CD8-positive, alpha-beta memory T cell (primary cell): ENCODE measurements around the gene ACBD6. TPM values are rescaled to one million over a fixed set of nuclear protein-coding genes. Genes with fewer than 3 reads are reported as not detected.

Experiments
- CTCF ChIA-PET: fragments of 350-600 bp; sonication (Branson Sonifier 250); formaldehyde crosslinking; loops from one replicate; lab custom pipeline; 2021; ENCODE audit warnings: antibody characterized with exemption; lab: Charles Lee
- POLR2A ChIA-PET: fragments of 350-600 bp; sonication (Branson Sonifier 250); formaldehyde crosslinking; loops from one replicate; lab custom pipeline; 2021; ENCODE audit warnings: antibody characterized with exemption; lab: Charles Lee
- DNase-seq, 5 donors: peaks; one replicate each; pipeline versions ENCODE4 v3.0.0 to v3.0.0-alpha.2; 2020 to 2022; ENCODE audit warnings: mixed read lengths in 1 of 5
- H3K27ac ChIP-seq: one replicate; pipeline ENCODE4 v1.7.0; 2013; ENCODE audit warnings: low read depth, mild to moderate bottlenecking, low read length, moderate library complexity
- H3K27me3 ChIP-seq: 2 replicates; pipeline ENCODE4 v1.7.0; 2013; ENCODE audit warnings: low read length, mild to moderate bottlenecking; ENCODE audit not compliant: insufficient read depth, poor library complexity, severe bottlenecking
- H3K36me3 ChIP-seq: 2 replicates; pipeline ENCODE4 v1.7.0; 2013; ENCODE audit warnings: mild to moderate bottlenecking, low read length, moderate library complexity; ENCODE audit not compliant: insufficient read depth
- H3K4me1 ChIP-seq: 2 replicates; pipeline ENCODE4 v1.7.0; 2013; ENCODE audit warnings: mild to moderate bottlenecking, low read length, moderate library complexity; ENCODE audit not compliant: insufficient read depth
- H3K4me3 ChIP-seq: 2 replicates; pipeline ENCODE4 v1.7.0; 2013; ENCODE audit warnings: mild to moderate bottlenecking, low read length
- H3K9me3 ChIP-seq: 2 replicates; pipeline ENCODE4 v1.7.0; 2013; ENCODE audit warnings: mild to moderate bottlenecking, low read length
- H3K27ac Mint-ChIP-seq, 8 donors: one replicate each; pipeline ENCODE4 v1.8.0; 2020 to 2021; ENCODE audit warnings: mixed read lengths in 8 of 8, mild to moderate bottlenecking in 6 of 8, inconsistent platforms in 3 of 8, moderate library complexity in 3 of 8
- H3K27me3 Mint-ChIP-seq, 2 donors: one replicate each; pipeline ENCODE4 v1.8.0; 2020 to 2021; ENCODE audit warnings: mixed read lengths in 2 of 2, mild to moderate bottlenecking in 1 of 2, moderate library complexity in 1 of 2
- H3K36me3 Mint-ChIP-seq, 3 donors: one replicate each; pipeline ENCODE4 v1.8.0; 2020 to 2021; ENCODE audit warnings: mixed read lengths in 3 of 3, inconsistent platforms in 1 of 3, mild to moderate bottlenecking in 1 of 3
- H3K4me1 Mint-ChIP-seq, 3 donors: one replicate each; pipeline ENCODE4 v1.8.0; 2020 to 2021; ENCODE audit warnings: mixed read lengths in 3 of 3, inconsistent platforms in 1 of 3, mild to moderate bottlenecking in 1 of 3
- H3K4me3 Mint-ChIP-seq, 7 donors: one replicate each; pipeline ENCODE4 v1.8.0; 2020 to 2021; ENCODE audit warnings: mixed read lengths in 7 of 7, mild to moderate bottlenecking in 6 of 7, moderate library complexity in 4 of 7, inconsistent platforms in 2 of 7
- H3K9me3 Mint-ChIP-seq, 5 donors: one replicate each; pipeline ENCODE4 v1.8.0; 2020 to 2022; ENCODE audit warnings: mixed read lengths in 5 of 5, mild to moderate bottlenecking in 3 of 5, moderate library complexity in 2 of 5, inconsistent platforms in 1 of 5
- polyA plus RNA-seq: library from polyadenylated mRNA; unstranded; fragments of 300-500 nt; fragmentation: Illumina TruSeq; gene quantifications from one replicate; pipeline ENCODE4 v1.2.3, GENCODE V29; 2021
- total RNA-seq, 2 experiments: library from RNA; stranded (reverse); gene quantifications; one replicate each; pipeline ENCODE4 v1.2.3, GENCODE V29; 2021

The ACBD6 gene
- total and polyA plus RNA-seq, 3 experiments from 2014 or later: 33.8 to 51.4 (median 50.3) TPM

- H3K36me3 ChIP-seq: no peaks in the 10 kb centered on the region
- Mint-ChIP-seq H3K4me1 (peaks cover 38 to 70% (median 57%) of the 10 kb centered on the region in 3 donors), H3K4me3 (no peak overlapping the region), H3K27me3 (no peaks in the 10 kb centered on the region), H3K36me3 (peaks cover 3 to 44% (median 6%) of the 10 kb centered on the region in 3 donors), H3K9me3 (no peaks in the 10 kb centered on the region), H3K27ac (no peak overlapping the region)
- no peaks in the 10 kb centered on the region for H3K9me3 ChIP-seq
- H3K4me3 ChIP-seq: no peak overlapping the region
- peaks cover 18% of the 10 kb centered on the region for H3K4me1 ChIP-seq
- ChIA-PET POLR2A (no interaction called here), CTCF (no interaction called here)
- no peak for DNase-seq
- H3K27ac ChIP-seq: no peak overlapping the region
- H3K27me3 ChIP-seq: no peaks in the 10 kb centered on the region
Observed at GRCh38 chr1:180497826-180498225, 4.6 kb downstream of the ACBD6 start.

- Histone ChIP-seq H3K27ac (no peak overlapping the region), H3K27me3 (no peaks in the 10 kb centered on the region), H3K4me3 (no peak overlapping the region), H3K4me1 (no peaks in the 10 kb centered on the region), H3K36me3 (peaks cover 7% of the 10 kb centered on the region), H3K9me3 (no peaks in the 10 kb centered on the region)
- Mint-ChIP-seq H3K36me3 (peaks cover 3 to 42% (median 9%) of the 10 kb centered on the region in 3 donors), H3K27me3 (no peaks in the 10 kb centered on the region), H3K4me3 (no peak overlapping the region), H3K9me3 (no peaks in the 10 kb centered on the region), H3K27ac (peak overlapping the region in 2 of 8 donors; percentile 23 to 51), H3K4me1 (peaks cover 21 to 43% (median 30%) of the 10 kb centered on the region in 3 donors)
- POLR2A ChIA-PET: no interaction called here
- CTCF ChIA-PET: no interaction called here
- DNase-seq: no peak
Observed at GRCh38 chr1:180494370-180494769, 8.0 kb downstream of the ACBD6 start.

DNA sequence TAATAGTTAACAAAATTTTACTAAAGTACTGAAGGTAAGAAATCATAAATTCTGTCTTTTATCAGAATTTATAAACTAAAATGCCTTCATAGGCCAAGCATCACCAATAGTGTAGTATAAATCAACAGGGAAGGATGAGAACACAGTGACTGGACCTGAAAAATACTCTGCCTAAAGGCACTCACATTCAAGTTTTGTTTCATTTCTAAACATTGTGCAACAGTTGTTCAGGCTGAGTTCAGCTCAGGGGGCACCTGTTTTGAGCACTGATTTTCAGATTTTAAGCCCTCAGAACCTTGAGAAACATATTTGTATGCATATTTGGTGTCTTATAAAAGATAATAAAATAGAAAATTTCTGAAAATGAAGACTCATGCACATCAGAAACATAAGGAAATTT, 12.4 kb downstream of the ACBD6 start:
- no peak for DNase-seq
- H3K27ac ChIP-seq: no peak overlapping the region
- Mint-ChIP-seq H3K27me3 (no peaks in the 10 kb centered on the region), H3K4me3 (no peak overlapping the region), H3K4me1 (peaks cover 6 to 29% (median 14%) of the 10 kb centered on the region in 3 donors), H3K27ac (no peak overlapping the region), H3K9me3 (no peaks in the 10 kb centered on the region), H3K36me3 (peaks cover 3 to 59% (median 14%) of the 10 kb centered on the region in 3 donors)
- H3K4me3 ChIP-seq: no peak overlapping the region
- no peaks in the 10 kb centered on the region for H3K9me3 ChIP-seq
- H3K36me3 ChIP-seq: peaks cover 11% of the 10 kb centered on the region
- H3K27me3 ChIP-seq: no peaks in the 10 kb centered on the region
- CTCF ChIA-PET: interaction anchor here (1.2 kb wide), 1 partner anchor 13 kb away, joined by 3 read pairs; the partner anchor contains the start of gene ACBD6
- no peaks in the 10 kb centered on the region for H3K4me1 ChIP-seq
- POLR2A ChIA-PET: no interaction called here

GRCh38 chr1:180489313-180489712, 13.1 kb downstream of the ACBD6 start:
- ChIA-PET CTCF (interaction anchor here (1.0 to 1.6 kb wide), 2 partner anchors 13 to 783 kb away, joined by 3 to 4 read pairs; partner anchors contain the start of gene ACBD6), POLR2A (no interaction called here)
- Mint-ChIP-seq H3K9me3 (no peaks in the 10 kb centered on the region), H3K27ac (no peak overlapping the region), H3K4me3 (no peak overlapping the region), H3K36me3 (peaks cover 3 to 54% (median 13%) of the 10 kb centered on the region in 3 donors), H3K4me1 (peaks cover 2 to 22% (median 7%) of the 10 kb centered on the region in 3 donors), H3K27me3 (no peaks in the 10 kb centered on the region)
- no peak overlapping the region for H3K4me3 ChIP-seq
- no peaks in the 10 kb centered on the region for H3K9me3 ChIP-seq
- H3K27me3 ChIP-seq: no peaks in the 10 kb centered on the region
- DNase-seq: no peak
- H3K4me1 ChIP-seq: no peaks in the 10 kb centered on the region
- peaks cover 11% of the 10 kb centered on the region for H3K36me3 ChIP-seq
- no peak overlapping the region for H3K27ac ChIP-seq

DNA sequence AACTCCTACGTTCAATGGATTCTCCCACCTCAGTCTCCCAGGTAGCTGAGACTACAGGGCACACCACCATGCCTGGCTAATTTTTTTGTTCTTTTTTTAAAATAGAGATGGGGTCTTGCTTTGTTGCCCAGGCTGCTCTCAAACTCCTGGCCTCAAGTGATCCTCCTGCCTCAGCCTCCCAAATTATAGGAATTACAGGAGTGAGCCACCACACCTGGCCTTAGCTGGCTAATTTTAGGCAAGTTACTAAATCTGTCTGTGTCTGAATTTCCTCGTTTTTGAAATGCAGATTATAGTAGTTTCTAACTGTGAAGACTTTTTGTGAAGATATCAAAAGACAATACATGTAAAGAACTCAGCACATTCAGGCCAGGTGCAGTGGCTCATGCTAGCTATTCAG, 13.7 kb downstream of the ACBD6 start:
- H3K36me3 ChIP-seq: peaks cover 11% of the 10 kb centered on the region
- H3K27me3 Mint-ChIP-seq: no peaks in the 10 kb centered on the region
- H3K9me3 ChIP-seq: no peaks in the 10 kb centered on the region
- DNase-seq: no peak
- H3K27ac Mint-ChIP-seq: peak overlapping the region in 1 of 8 donors; percentile 9
- H3K9me3 Mint-ChIP-seq: no peaks in the 10 kb centered on the region
- H3K4me3 Mint-ChIP-seq: no peak overlapping the region
- ChIA-PET CTCF (interaction anchor here (1.0 to 1.6 kb wide), 2 partner anchors 14 to 782 kb away, joined by 3 to 4 read pairs; partner anchors contain the start of gene ACBD6), POLR2A (no interaction called here)
- H3K4me3 ChIP-seq: no peak overlapping the region
- H3K4me1 ChIP-seq: no peaks in the 10 kb centered on the region
- no peaks in the 10 kb centered on the region for H3K27me3 ChIP-seq
- H3K36me3 Mint-ChIP-seq: peaks cover 3 to 50% (median 14%) of the 10 kb centered on the region in 3 donors
- peaks cover 2 to 19% (median 3%) of the 10 kb centered on the region in 3 donors for H3K4me1 Mint-ChIP-seq
- no peak overlapping the region for H3K27ac ChIP-seq

DNA sequence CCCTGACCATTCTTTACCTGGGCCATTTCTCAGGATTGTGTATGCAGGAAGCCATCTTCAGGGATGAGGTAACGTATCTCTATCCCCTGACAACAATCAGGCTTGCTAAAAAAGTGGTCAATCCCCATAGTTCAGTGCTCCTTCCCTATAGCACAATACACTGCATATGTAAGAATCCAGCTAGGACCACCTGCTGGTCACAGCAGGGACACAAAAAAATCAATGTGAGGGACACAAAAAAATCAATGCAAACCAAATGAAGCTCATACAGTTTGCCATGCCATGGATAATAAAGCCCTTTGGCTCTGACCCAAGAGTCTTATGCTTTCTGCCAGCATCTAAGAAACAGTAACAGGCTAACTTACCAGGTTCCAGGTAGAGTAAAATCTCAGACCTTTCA, 16.3 kb downstream of the ACBD6 start:
- ChIA-PET CTCF (no interaction called here), POLR2A (no interaction called here)
- H3K27ac Mint-ChIP-seq: no peak overlapping the region

DNA sequence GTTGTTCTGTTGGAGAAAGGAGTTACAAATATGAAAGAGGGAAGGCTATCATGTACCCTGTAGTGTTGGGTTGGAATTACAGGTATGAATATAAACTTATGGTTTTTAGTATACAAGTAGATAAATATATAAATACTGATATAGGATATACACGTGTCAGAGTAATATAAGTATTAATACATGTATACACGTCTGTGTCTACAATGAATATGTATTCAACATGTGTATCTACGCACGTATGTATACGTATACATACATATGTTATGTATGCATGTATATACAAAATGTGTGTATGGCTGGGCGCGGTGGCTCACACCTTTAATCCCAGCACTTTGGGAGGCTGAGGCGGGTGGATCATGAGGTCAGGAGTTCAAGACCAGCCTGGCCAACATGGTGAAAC, 17.9 kb downstream of the ACBD6 start:
- Mint-ChIP-seq H3K9me3 (no peaks in the 10 kb centered on the region), H3K36me3 (peaks cover under 1 to 43% (median 10%) of the 10 kb centered on the region in 3 donors), H3K27me3 (no peaks in the 10 kb centered on the region), H3K4me3 (no peak overlapping the region), H3K4me1 (peaks cover 10 to 25% (median 14%) of the 10 kb centered on the region in 3 donors), H3K27ac (peak overlapping the region in 1 of 8 donors; percentile 47)
- H3K4me1 ChIP-seq: peaks cover 7% of the 10 kb centered on the region
- H3K36me3 ChIP-seq: peaks cover 4% of the 10 kb centered on the region
- no peak overlapping the region for H3K4me3 ChIP-seq
- no peaks in the 10 kb centered on the region for H3K27me3 ChIP-seq
- DNase-seq: no peak
- H3K27ac ChIP-seq: no peak overlapping the region
- ChIA-PET POLR2A (no interaction called here), CTCF (interaction anchor here (1.4 kb wide), 1 partner anchor 8 kb away, joined by 3 read pairs; no protein-coding TSS in a partner anchor)
- H3K9me3 ChIP-seq: no peaks in the 10 kb centered on the region

More for the DNA sequence above, 16.3 kb downstream of the ACBD6 start:
- Mint-ChIP-seq H3K9me3 (no peaks in the 10 kb centered on the region), H3K27me3 (no peaks in the 10 kb centered on the region), H3K36me3 (peaks cover 0 to 37% (median 7%) of the 10 kb centered on the region in 3 donors), H3K4me3 (no peak overlapping the region), H3K4me1 (peaks cover 10 to 25% (median 14%) of the 10 kb centered on the region in 3 donors)
- H3K4me1 ChIP-seq: peaks cover 7% of the 10 kb centered on the region
- peaks cover 4% of the 10 kb centered on the region for H3K36me3 ChIP-seq
- DNase-seq: no peak
- no peak overlapping the region for H3K27ac ChIP-seq
- no peaks in the 10 kb centered on the region for H3K27me3 ChIP-seq
- H3K4me3 ChIP-seq: no peak overlapping the region
- no peaks in the 10 kb centered on the region for H3K9me3 ChIP-seq

GRCh38 chr1:180482425-180483275, 19.7 kb downstream of the ACBD6 start:
- no peaks in the 10 kb centered on the region for H3K27me3 ChIP-seq
- peaks cover 0 to 4% (median 0%) of the 10 kb centered on the region in 5 donors for H3K9me3 Mint-ChIP-seq
- peaks cover 7% of the 10 kb centered on the region for H3K4me1 ChIP-seq
- H3K27me3 Mint-ChIP-seq: no peaks in the 10 kb centered on the region
- H3K9me3 ChIP-seq: no peaks in the 10 kb centered on the region
- peaks cover 10 to 21% (median 14%) of the 10 kb centered on the region in 3 donors for H3K4me1 Mint-ChIP-seq
- H3K4me3 Mint-ChIP-seq: peak overlapping the region in 3 of 7 donors; percentile 29 to 38 (median 29)
- H3K27ac Mint-ChIP-seq: peak overlapping the region in 1 of 8 donors; percentile 55
- no peak overlapping the region for H3K4me3 ChIP-seq
- no peak overlapping the region for H3K27ac ChIP-seq
- CTCF ChIA-PET: interaction anchor here (1.0 to 2.5 kb wide), 7 partner anchors 9 to 379 kb away, joined by 3 to 15 read pairs (median 3); partner anchors contain the start of gene ACBD6
- POLR2A ChIA-PET: no interaction called here
- peak in 2 of 5 donors; percentile 22 to 26 for DNase-seq
- peaks cover 4% of the 10 kb centered on the region for H3K36me3 ChIP-seq
- peaks cover 7 to 42% (median 16%) of the 10 kb centered on the region in 3 donors for H3K36me3 Mint-ChIP-seq
